ENCODE measurements around the gene TMEM181. TPM values are rescaled to one million over a fixed set of nuclear protein-coding genes. Genes with fewer than 3 reads are reported as not detected.

The TMEM181 gene
- total RNA-seq, 1 experiment from 2014 or later, result 38.0 TPM

GRCh38 chr6:158677906-158678578, 118.2 kb downstream of the TMEM181 start:
- no peak for ATAC-seq

GRCh38 chr6:158680015-158680414, 120.1 kb downstream of the TMEM181 start:
- Histone ChIP-seq H3K9me3 (ENCODE audit: control insufficient read depth, insufficient read depth, low read depth, low read length) (no peaks in the 10 kb centered on the region), H3K4me3 (ENCODE audit: low read depth in 2 of 2, low read length in 2 of 2) (no peak overlapping the region), H3K27me3 (ENCODE audit: control insufficient read depth, insufficient read depth, low read length) (no peaks in the 10 kb centered on the region), H3K36me3 (ENCODE audit: control insufficient read depth, insufficient read depth, low read length) (no peaks in the 10 kb centered on the region), H3K4me1 (ENCODE audit: control insufficient read depth, insufficient read depth, low read length) (no peaks in the 10 kb centered on the region; the same call in 1 of the 2 replicates), H3K27ac (ENCODE audit: low read length) (no peak overlapping the region)
- POLR2A ChIA-PET, result interaction anchor here (0.6 kb wide), 1 partner anchor 38 kb away, joined by 3 read pairs; no protein-coding TSS in a partner anchor
- intact Hi-C loops (cut with micrococcal nuclease; ENCODE audit: unreplicated experiment), result no loop called here
- CTCF ChIA-PET, result interaction anchor here (0.6 kb wide), 1 partner anchor 11 kb away, joined by 4 read pairs; no protein-coding TSS in a partner anchor
- no TSS peak for BruUV-seq (replicated peaks)
- no peak for DNase-seq (ENCODE audit: low read depth, low spot score)
- in situ Hi-C loops (cut with HindIII; ENCODE audit: low pct_unique_long_range_greater_than_20kb, low sequenced_read_pairs), result no loop called here
- ATAC-seq, result no peak
- TF ChIP-seq CTCF (IDR thresholded peaks at IDR 0.05) (no peak), REST (IDR thresholded peaks at IDR 0.05; ENCODE audit: insufficient read depth in 1 of 2, low read depth in 2 of 2, low read length in 1 of 2) (no peak), POLR2AphosphoS5 (IDR thresholded peaks at IDR 0.05; ENCODE audit: low read depth, low read length) (no peak), TCF7L2 (IDR thresholded peaks at IDR 0.05; ENCODE audit: low read depth, low read length) (no peak), SIN3A (IDR thresholded peaks at IDR 0.05; ENCODE audit: borderline replicate concordance, insufficient read depth, low read depth, low read length) (no peak)

More at GRCh38 chr6:158677906-158678578, 118.2 kb downstream of the TMEM181 start:
- DNase-seq (ENCODE audit: low read depth, low spot score), result no peak
- no TSS peak for BruUV-seq (replicated peaks)
- Histone ChIP-seq H3K27ac (ENCODE audit: low read length) (no peak overlapping the region), H3K4me1 (ENCODE audit: control insufficient read depth, insufficient read depth, low read length) (no peaks in the 10 kb centered on the region; the same call in 1 of the 2 replicates), H3K9me3 (ENCODE audit: control insufficient read depth, insufficient read depth, low read depth, low read length) (no peaks in the 10 kb centered on the region), H3K4me3 (ENCODE audit: low read depth in 2 of 2, low read length in 2 of 2) (no peak overlapping the region), H3K36me3 (ENCODE audit: control insufficient read depth, insufficient read depth, low read length) (no peaks in the 10 kb centered on the region), H3K27me3 (ENCODE audit: control insufficient read depth, insufficient read depth, low read length) (no peaks in the 10 kb centered on the region)
- intact Hi-C loops (cut with micrococcal nuclease; ENCODE audit: unreplicated experiment), result no loop called here
- TF ChIP-seq SIN3A (IDR thresholded peaks at IDR 0.05; ENCODE audit: borderline replicate concordance, insufficient read depth, low read depth, low read length), result no peak
- TF ChIP-seq POLR2AphosphoS5 (IDR thresholded peaks at IDR 0.05; ENCODE audit: low read depth, low read length), result no peak
- TF ChIP-seq REST (IDR thresholded peaks at IDR 0.05; ENCODE audit: insufficient read depth in 1 of 2, low read depth in 2 of 2, low read length in 1 of 2), result no peak
- TF ChIP-seq TCF7L2 (IDR thresholded peaks at IDR 0.05; ENCODE audit: low read depth, low read length), result no peak
- TF ChIP-seq CTCF (IDR thresholded peaks at IDR 0.05), result no peak
- in situ Hi-C loops (cut with HindIII; ENCODE audit: low pct_unique_long_range_greater_than_20kb, low sequenced_read_pairs), result no loop called here
- ChIA-PET POLR2A (no interaction called here), CTCF (no interaction called here)

All from Panc1 (cell line).